ENCODE results near the gene CLRN2. TPM values are rescaled to one million over a fixed set of nuclear protein-coding genes. Genes with fewer than 3 reads are reported as not detected.

CLRN2 gene
- total and polyA plus RNA-seq, 10 of the 15 experiments (the other 5 are each of a cell fraction or from before 2014, with no cell fraction given), result not detected

GRCh38 chr4:17560065-17560673, 45.2 kb downstream of the CLRN2 start:
- no peaks in the 10 kb centered on the region for H3K9me3 ChIP-seq (replicated peaks; ENCODE audit: control insufficient read depth, insufficient read depth, low read length)
- ChIA-PET CTCF (interaction anchor here (0.7 kb wide), 1 partner anchor 76 kb away, joined by 3 read pairs; no protein-coding TSS in a partner anchor), RAD21 (ENCODE audit: unreplicated experiment) (no interaction called here), POLR2A (no interaction called here), SMC1A (ENCODE audit: uncharacterized antibody, unreplicated experiment) (no interaction called here)
- H4K20me1 ChIP-seq (ENCODE audit: control insufficient read depth, insufficient read depth), result no peaks in the 10 kb centered on the region
- H3K79me2 ChIP-seq (ENCODE audit: control insufficient read depth, insufficient read depth, low read length), result no peaks in the 10 kb centered on the region
- BruUV-seq (replicated peaks), result no TSS peak
- H3K9ac ChIP-seq (ENCODE audit: control insufficient read depth, insufficient read depth, low read length), result no peak overlapping the region
- TF ChIP-seq ZBED1 (IDR thresholded peaks at IDR 0.05; ENCODE audit: borderline replicate concordance) (no peak), POLR2AphosphoS5 (IDR thresholded peaks at IDR 0.05; ENCODE audit: low read length) (no peak), RBBP5 (conservative IDR thresholded peaks at IDR 0.05) (no peak), NFYA (IDR thresholded peaks at IDR 0.05; ENCODE audit: borderline replicate concordance, low read depth, low read length) (no peak), SRF (IDR thresholded peaks at IDR 0.05; ENCODE audit: low read depth in 2 of 2, low read length in 2 of 2) (no peak), TCF7 (IDR thresholded peaks at IDR 0.05; ENCODE audit: borderline replicate concordance) (no peak), SMARCA5 (IDR thresholded peaks at IDR 0.05) (no peak)
- TF ChIP-seq, protein P1, sequence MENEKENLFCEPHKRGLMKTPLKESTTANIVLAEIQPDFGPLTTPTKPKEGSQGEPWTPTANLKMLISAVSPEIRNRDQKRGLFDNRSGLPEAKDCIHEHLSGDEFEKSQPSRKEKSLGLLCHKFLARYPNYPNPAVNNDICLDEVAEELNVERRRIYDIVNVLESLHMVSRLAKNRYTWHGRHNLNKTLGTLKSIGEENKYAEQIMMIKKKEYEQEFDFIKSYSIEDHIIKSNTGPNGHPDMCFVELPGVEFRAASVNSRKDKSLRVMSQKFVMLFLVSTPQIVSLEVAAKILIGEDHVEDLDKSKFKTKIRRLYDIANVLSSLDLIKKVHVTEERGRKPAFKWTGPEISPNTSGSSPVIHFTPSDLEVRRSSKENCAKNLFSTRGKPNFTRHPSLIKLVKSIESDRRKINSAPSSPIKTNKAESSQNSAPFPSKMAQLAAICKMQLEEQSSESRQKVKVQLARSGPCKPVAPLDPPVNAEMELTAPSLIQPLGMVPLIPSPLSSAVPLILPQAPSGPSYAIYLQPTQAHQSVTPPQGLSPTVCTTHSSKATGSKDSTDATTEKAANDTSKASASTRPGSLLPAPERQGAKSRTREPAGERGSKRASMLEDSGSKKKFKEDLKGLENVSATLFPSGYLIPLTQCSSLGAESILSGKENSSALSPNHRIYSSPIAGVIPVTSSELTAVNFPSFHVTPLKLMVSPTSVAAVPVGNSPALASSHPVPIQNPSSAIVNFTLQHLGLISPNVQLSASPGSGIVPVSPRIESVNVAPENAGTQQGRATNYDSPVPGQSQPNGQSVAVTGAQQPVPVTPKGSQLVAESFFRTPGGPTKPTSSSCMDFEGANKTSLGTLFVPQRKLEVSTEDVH (IDR thresholded peaks at IDR 0.05; ENCODE audit: low read depth, partially characterized antibody), result no peak
- FAIRE-seq (no peak), ATAC-seq (no peak), DNase-seq (ENCODE audit: low read depth, low spot score) (no peak)
- no peak overlapping the region for H3K4me2 ChIP-seq (ENCODE audit: control insufficient read depth, insufficient read depth)
- intact Hi-C loops (cut with micrococcal nuclease; ENCODE audit: unreplicated experiment), result no loop called here
- H3K36me3 ChIP-seq (ENCODE audit: control insufficient read depth in 2 of 2, insufficient read depth in 2 of 2, low read length in 1 of 2), result no peaks in the 10 kb centered on the region
- no peaks in the 10 kb centered on the region for H3K4me1 ChIP-seq (ENCODE audit: control insufficient read depth, insufficient read depth, low read length)
- no peak overlapping the region for H3K27ac ChIP-seq (ENCODE audit: control insufficient read depth, insufficient read depth)
- H2AFZ ChIP-seq (ENCODE audit: control insufficient read depth, low read depth, low read length), result no peak overlapping the region
- H3K4me3 ChIP-seq, result no peak overlapping the region
- in situ Hi-C loops (cut with MboI), result no loop called here
- 55% methylated on average over 6 of the region's 6 CpGs for WGBS (ENCODE audit: insufficient coverage, insufficient replicate concordance, low lambda C conversion rate, missing lambda C conversion rate)
- H3K27me3 ChIP-seq (replicated peaks in 1 of 2; ENCODE audit: control insufficient read depth in 2 of 2, insufficient read depth in 2 of 2, low read length in 1 of 2), result no peaks in the 10 kb centered on the region; a peak in 1 of 4 replicates

Data from GM12878 (cell line).